OCI-LY1 (cell line): ENCODE data around the gene CD47.

Experiments
- H2AFZ ChIP-seq: fragments of 200-600 bp; sonication (generic), shearing (Covaris generic); 2 replicates; pipeline ENCODE4 v1.6.0; 2014; ENCODE audit warnings: antibody characterized with exemption, mild to moderate bottlenecking, low read length
- H3F3A ChIP-seq: fragments of 200-600 bp; sonication (generic), shearing (Covaris generic); 2 replicates; pipeline ENCODE4 v1.6.0; 2014; ENCODE audit warnings: mild to moderate bottlenecking, antibody characterized with exemption, low read length, moderate library complexity; ENCODE audit not compliant: insufficient read depth
- H3K27ac ChIP-seq: fragments of 200-600 bp; sonication (generic); 2 replicates; pipeline ENCODE4 v1.5.1; 2014; ENCODE audit warnings: low read length, mixed run types, mild to moderate bottlenecking, low read depth; ENCODE audit not compliant: poor library complexity, severe bottlenecking
- H3K27me3 ChIP-seq: fragments of 200-600 bp; sonication (generic); 2 replicates; pipeline ENCODE4 v1.6.0; 2014; ENCODE audit warnings: antibody characterized with exemption, mild to moderate bottlenecking, low read length, moderate library complexity; ENCODE audit not compliant: insufficient read depth
- H3K36me3 ChIP-seq: fragments of 200-600 bp; sonication (generic); 2 replicates; pipeline ENCODE4 v1.6.1; 2014; ENCODE audit warnings: mild to moderate bottlenecking, antibody characterized with exemption, low read length, moderate library complexity, mixed read lengths; ENCODE audit not compliant: insufficient read depth
- H3K4me1 ChIP-seq: fragments of 200-600 bp; sonication (generic); 2 replicates; pipeline ENCODE4 v1.5.1; 2014; ENCODE audit warnings: mild to moderate bottlenecking, low read length, moderate library complexity; ENCODE audit not compliant: insufficient read depth, severe bottlenecking
- H3K4me2 ChIP-seq: fragments of 200-600 bp; sonication (generic), shearing (Covaris generic); 2 replicates; pipeline ENCODE4 v1.6.1; 2014; ENCODE audit warnings: low read length
- H3K4me3 ChIP-seq: fragments of 200-600 bp; sonication (generic); 2 replicates; pipeline ENCODE4 v1.5.1; 2014; ENCODE audit warnings: low read length, low read depth, mild to moderate bottlenecking, mixed read lengths; ENCODE audit not compliant: poor library complexity, severe bottlenecking
- H3K79me2 ChIP-seq: fragments of 200-600 bp; shearing (Covaris generic); 2 replicates; pipeline ENCODE4 v1.6.1; 2016; ENCODE audit warnings: mixed run types, low read length, mixed read lengths; ENCODE audit not compliant: insufficient read depth
- H3K9ac ChIP-seq: fragments of 200-600 bp; sonication (generic), shearing (Covaris generic); 2 replicates; pipeline ENCODE4 v1.6.1; 2014; ENCODE audit warnings: mild to moderate bottlenecking, low read length, mixed read lengths
- H3K9me2 ChIP-seq: fragments of 200-600 bp; sonication (generic), shearing (Covaris generic); 2 replicates; pipeline ENCODE4 v1.6.1; 2014; ENCODE audit warnings: low read depth, mild to moderate bottlenecking, low read length, mixed read lengths
- H3K9me3 ChIP-seq: fragments of 200-600 bp; shearing (Covaris generic); 2 replicates; pipeline ENCODE4 v1.6.1; 2014; ENCODE audit warnings: low read length, mixed read lengths
- H4K20me1 ChIP-seq: fragments of 200-600 bp; sonication (generic), shearing (Covaris generic); 2 replicates; pipeline ENCODE4 v1.6.0; 2016; ENCODE audit warnings: mild to moderate bottlenecking, low read length; ENCODE audit not compliant: insufficient read depth
- CTCF ChIP-seq: fragments of 200-600 bp; sonication (generic), shearing (Covaris generic); IDR thresholded peaks from 2 replicates; pipeline ENCODE4 v1.5.1; 2017; ENCODE audit warnings: mild to moderate bottlenecking, antibody characterized with exemption, low read length, moderate library complexity, mixed read lengths
- EZH2 ChIP-seq: fragments of 200-600 bp; sonication (generic), shearing (Covaris generic); IDR thresholded peaks from 2 replicates; pipeline ENCODE4 v1.8.0; 2017; ENCODE audit warnings: borderline replicate concordance, mixed run types, mild to moderate bottlenecking, antibody characterized with exemption, low read length, moderate library complexity, mixed read lengths

CD47 gene

GRCh38 chr3:108035751-108036150 is 55.1 kb downstream of the CD47 start:
- no peaks in the 10 kb centered on the region for H3K9me3 ChIP-seq
- H3F3A ChIP-seq: no peaks in the 10 kb centered on the region
- no peaks in the 10 kb centered on the region for H3K27me3 ChIP-seq
- H3K36me3 ChIP-seq: no peaks in the 10 kb centered on the region
- no peak overlapping the region for H2AFZ ChIP-seq
- H3K9ac ChIP-seq: no peak overlapping the region
- TF ChIP-seq CTCF: no peak
- no peak for TF ChIP-seq EZH2
- no peaks in the 10 kb centered on the region for H3K4me1 ChIP-seq
- no peak overlapping the region for H3K4me3 ChIP-seq
- H4K20me1 ChIP-seq: no peaks in the 10 kb centered on the region
- no peak overlapping the region for H3K27ac ChIP-seq
- no peaks in the 10 kb centered on the region for H3K79me2 ChIP-seq
- H3K9me2 ChIP-seq: no peaks in the 10 kb centered on the region
- H3K4me2 ChIP-seq: no peak overlapping the region

DNA sequence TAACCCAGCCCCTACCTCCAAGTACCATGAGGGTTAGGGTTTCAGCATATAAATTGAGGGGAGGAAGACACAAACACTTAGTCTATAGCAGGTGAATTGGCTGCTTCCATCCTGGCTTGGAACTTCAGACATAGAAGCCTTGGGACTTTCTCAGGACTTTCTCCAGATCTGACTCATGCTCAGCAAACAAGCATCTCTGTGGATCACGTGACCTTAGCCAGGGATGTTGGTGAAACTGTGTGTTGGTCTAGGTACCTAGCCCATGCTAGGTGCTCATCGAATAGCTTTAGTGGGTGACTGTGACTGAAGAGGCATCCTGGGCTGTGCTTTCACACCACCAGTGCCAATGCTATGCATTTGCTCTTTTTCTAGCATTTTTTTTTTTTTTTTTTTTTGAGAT is 58.9 kb downstream of the CD47 start:
- H4K20me1 ChIP-seq: no peaks in the 10 kb centered on the region
- no peak overlapping the region for H2AFZ ChIP-seq
- no peaks in the 10 kb centered on the region for H3K27me3 ChIP-seq
- no peak overlapping the region for H3K9ac ChIP-seq
- no peak overlapping the region for H3K27ac ChIP-seq
- H3K4me3 ChIP-seq: no peak overlapping the region
- no peak overlapping the region for H3K4me2 ChIP-seq
- H3K9me2 ChIP-seq: no peaks in the 10 kb centered on the region
- no peaks in the 10 kb centered on the region for H3K36me3 ChIP-seq
- no peaks in the 10 kb centered on the region for H3K9me3 ChIP-seq
- no peaks in the 10 kb centered on the region for H3F3A ChIP-seq
- TF ChIP-seq CTCF (no peak), EZH2 (no peak)
- no peaks in the 10 kb centered on the region for H3K4me1 ChIP-seq
- H3K79me2 ChIP-seq: no peaks in the 10 kb centered on the region

GRCh38 chr3:108030960-108031359 is 59.9 kb downstream of the CD47 start:
- Histone ChIP-seq H3K9me2 (no peaks in the 10 kb centered on the region), H3K4me1 (no peaks in the 10 kb centered on the region), H3K9ac (no peak overlapping the region), H3F3A (no peaks in the 10 kb centered on the region), H3K27me3 (no peaks in the 10 kb centered on the region), H3K27ac (no peak overlapping the region), H3K9me3 (no peaks in the 10 kb centered on the region), H2AFZ (no peak overlapping the region), H3K4me2 (no peak overlapping the region), H4K20me1 (no peaks in the 10 kb centered on the region), H3K79me2 (no peaks in the 10 kb centered on the region), H3K36me3 (no peaks in the 10 kb centered on the region), H3K4me3 (no peak overlapping the region)
- TF ChIP-seq EZH2: no peak

- no peak overlapping the region for H3K4me3 ChIP-seq
- no peaks in the 10 kb centered on the region for H3K9me3 ChIP-seq
- no peak overlapping the region for H2AFZ ChIP-seq
- H3F3A ChIP-seq: no peaks in the 10 kb centered on the region
- no peak for TF ChIP-seq EZH2
- H3K9ac ChIP-seq: no peak overlapping the region
- H3K27me3 ChIP-seq: no peaks in the 10 kb centered on the region
- H3K4me2 ChIP-seq: no peak overlapping the region
- H3K27ac ChIP-seq: no peak overlapping the region
- no peaks in the 10 kb centered on the region for H3K9me2 ChIP-seq
- no peaks in the 10 kb centered on the region for H3K79me2 ChIP-seq
- H4K20me1 ChIP-seq: no peaks in the 10 kb centered on the region
- H3K4me1 ChIP-seq: no peaks in the 10 kb centered on the region
- no peaks in the 10 kb centered on the region for H3K36me3 ChIP-seq
Observed at GRCh38 chr3:108029466-108029865, 61.4 kb downstream of the CD47 start.
